MM.1S (cell line): ENCODE data around the gene ZNF622.

ENCODE experiments used
- DNase-seq: peaks from one replicate; pipeline ENCODE4 v3.0.0-alpha.2; 2015
- H2AFZ ChIP-seq: fragments of 300-600 bp; sonication (generic); 2 replicates; pipeline ENCODE4 v1.6.0; 2016; ENCODE audit warnings: antibody characterized with exemption, low read length
- H3F3A ChIP-seq: fragments of 300-600 bp; sonication (generic); 2 replicates; pipeline ENCODE4 v1.6.1; 2016; ENCODE audit warnings: mild to moderate bottlenecking, antibody characterized with exemption, low read length, moderate library complexity, mixed read lengths; ENCODE audit not compliant: insufficient read depth
- H3K27ac ChIP-seq: fragments of 300-600 bp; sonication (generic); 2 replicates; pipeline ENCODE4 v1.5.1; 2016; ENCODE audit warnings: mild to moderate bottlenecking, low read length
- H3K27me3 ChIP-seq: fragments of 300-600 bp; sonication (generic); replicated peaks from 2 replicates; pipeline ENCODE4 v1.6.0; 2016; ENCODE audit warnings: low read length; ENCODE audit not compliant: insufficient read depth
- H3K36me3 ChIP-seq: fragments of 300-600 bp; sonication (generic); replicated peaks from 2 replicates; pipeline ENCODE4 v1.6.1; 2016; ENCODE audit warnings: mild to moderate bottlenecking, low read length, mixed read lengths; ENCODE audit not compliant: insufficient read depth
- H3K4me1 ChIP-seq: fragments of 300-600 bp; sonication (generic); 2 replicates; pipeline ENCODE4 v1.6.1; 2016; ENCODE audit warnings: low read length, mixed read lengths
- H3K4me2 ChIP-seq: fragments of 300-600 bp; sonication (generic); 2 replicates; pipeline ENCODE4 v1.6.0; 2016; ENCODE audit warnings: low read depth, low read length
- H3K4me3 ChIP-seq: fragments of 300-600 bp; sonication (generic); 2 replicates; pipeline ENCODE4 v1.5.1; 2016; ENCODE audit warnings: low read length, mixed read lengths
- H3K79me2 ChIP-seq: fragments of 300-600 bp; sonication (generic); 2 replicates; pipeline ENCODE4 v1.6.1; 2016; ENCODE audit warnings: mixed run types, low read length, mixed read lengths
- H3K9ac ChIP-seq: fragments of 300-600 bp; sonication (generic); 2 replicates; pipeline ENCODE4 v1.6.1; 2016; ENCODE audit warnings: low read length, mixed read lengths
- H3K9me2 ChIP-seq: fragments of 300-600 bp; sonication (generic); replicated peaks from 2 replicates; pipeline ENCODE4 v1.6.1; 2016; ENCODE audit warnings: mild to moderate bottlenecking, low read length, mixed read lengths; ENCODE audit not compliant: insufficient read depth
- H3K9me3 ChIP-seq: fragments of 300-600 bp; sonication (generic); replicated peaks from 2 replicates; pipeline ENCODE4 v1.6.1; 2016; ENCODE audit warnings: mild to moderate bottlenecking, low read length, mixed read lengths; ENCODE audit not compliant: insufficient read depth
- H4K20me1 ChIP-seq: fragments of 300-600 bp; sonication (generic); 2 replicates; pipeline ENCODE4 v1.6.1; 2016; ENCODE audit warnings: mild to moderate bottlenecking, low read length, moderate library complexity, mixed read lengths; ENCODE audit not compliant: insufficient read depth
- EZH2 ChIP-seq: fragments of 300-600 bp; sonication (generic); optimal IDR thresholded peaks from 2 replicates; pipeline ENCODE3; 2017; ENCODE audit warnings: low read depth, mild to moderate bottlenecking, antibody characterized with exemption, low read length, mixed read lengths
- EZH2phosphoT487 ChIP-seq: fragments of 300-600 bp; sonication (generic); IDR thresholded peaks from 2 replicates; pipeline ENCODE4 v1.6.1; 2018; ENCODE audit warnings: antibody characterized with exemption, low read length
- TF ChIP-seq, protein P1 (sequence below): fragments of 300-600 bp; sonication (generic); IDR thresholded peaks from 2 replicates; pipeline ENCODE4 v1.5.1; 2016; ENCODE audit warnings: antibody characterized with exemption, low read length, mixed read lengths

ZNF622 gene

DNA sequence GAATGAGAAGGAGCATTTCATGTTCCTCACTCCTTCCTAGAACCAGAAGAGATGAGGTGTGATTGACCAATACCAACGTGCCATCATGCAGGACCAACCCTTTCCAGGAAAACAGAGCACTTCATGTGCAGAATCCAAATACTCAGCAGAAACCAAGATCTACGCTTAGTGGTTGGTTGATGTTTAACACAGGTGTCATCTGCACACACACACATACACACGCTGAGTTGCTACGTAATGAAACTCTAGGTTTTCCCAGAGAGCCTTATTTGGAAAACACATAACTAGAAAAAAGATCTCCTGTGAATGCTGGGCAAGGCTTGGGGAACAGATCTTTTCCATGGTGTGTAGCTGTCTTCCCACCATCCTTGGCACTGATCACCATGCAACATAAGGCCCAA, 21.1 kb upstream of the ZNF622 start:
- H3K79me2 ChIP-seq: no peaks in the 10 kb centered on the region
- H3K4me2 ChIP-seq: no peak overlapping the region
- TF ChIP-seq EZH2phosphoT487: no peak
- no peak for TF ChIP-seq EZH2
- TF ChIP-seq, protein P1, sequence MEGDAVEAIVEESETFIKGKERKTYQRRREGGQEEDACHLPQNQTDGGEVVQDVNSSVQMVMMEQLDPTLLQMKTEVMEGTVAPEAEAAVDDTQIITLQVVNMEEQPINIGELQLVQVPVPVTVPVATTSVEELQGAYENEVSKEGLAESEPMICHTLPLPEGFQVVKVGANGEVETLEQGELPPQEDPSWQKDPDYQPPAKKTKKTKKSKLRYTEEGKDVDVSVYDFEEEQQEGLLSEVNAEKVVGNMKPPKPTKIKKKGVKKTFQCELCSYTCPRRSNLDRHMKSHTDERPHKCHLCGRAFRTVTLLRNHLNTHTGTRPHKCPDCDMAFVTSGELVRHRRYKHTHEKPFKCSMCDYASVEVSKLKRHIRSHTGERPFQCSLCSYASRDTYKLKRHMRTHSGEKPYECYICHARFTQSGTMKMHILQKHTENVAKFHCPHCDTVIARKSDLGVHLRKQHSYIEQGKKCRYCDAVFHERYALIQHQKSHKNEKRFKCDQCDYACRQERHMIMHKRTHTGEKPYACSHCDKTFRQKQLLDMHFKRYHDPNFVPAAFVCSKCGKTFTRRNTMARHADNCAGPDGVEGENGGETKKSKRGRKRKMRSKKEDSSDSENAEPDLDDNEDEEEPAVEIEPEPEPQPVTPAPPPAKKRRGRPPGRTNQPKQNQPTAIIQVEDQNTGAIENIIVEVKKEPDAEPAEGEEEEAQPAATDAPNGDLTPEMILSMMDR: no peak

DNA sequence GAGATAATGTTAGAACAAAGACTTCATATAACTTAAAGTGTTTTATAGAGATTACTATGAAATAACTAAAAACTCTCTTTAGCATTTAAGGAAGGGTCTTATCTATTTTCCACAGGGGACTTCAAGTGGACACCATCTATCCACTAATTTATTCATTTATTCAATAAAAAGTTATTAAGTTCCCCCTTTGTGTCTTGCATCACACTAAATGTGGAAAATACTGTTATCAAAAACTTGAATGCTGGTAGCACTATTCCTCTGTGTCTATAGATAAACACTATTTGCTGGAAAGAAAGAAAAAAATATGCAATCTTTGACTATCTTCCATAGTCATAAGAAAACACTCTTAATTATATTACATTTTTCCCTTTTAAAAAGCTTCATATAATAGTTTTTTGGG, 20.1 kb upstream of the ZNF622 start:
- Histone ChIP-seq H3K9ac (no peak overlapping the region), H3K4me2 (no peak overlapping the region), H3K36me3 (no peaks in the 10 kb centered on the region), H3F3A (no peaks in the 10 kb centered on the region), H3K27ac (no peak overlapping the region), H4K20me1 (no peaks in the 10 kb centered on the region), H3K9me2 (no peaks in the 10 kb centered on the region), H3K9me3 (no peaks in the 10 kb centered on the region), H3K79me2 (no peaks in the 10 kb centered on the region), H3K4me3 (no peak overlapping the region), H2AFZ (no peak overlapping the region), H3K27me3 (no peaks in the 10 kb centered on the region), H3K4me1 (no peaks in the 10 kb centered on the region)
- TF ChIP-seq EZH2phosphoT487 (no peak), EZH2 (no peak)
- TF ChIP-seq, protein P1: no peak
- DNase-seq: no peak

More for the DNA sequence above, 21.1 kb upstream of the ZNF622 start:
- Histone ChIP-seq H3K27me3 (no peaks in the 10 kb centered on the region), H2AFZ (no peak overlapping the region), H4K20me1 (no peaks in the 10 kb centered on the region), H3K27ac (no peak overlapping the region), H3K9me2 (no peaks in the 10 kb centered on the region), H3K9ac (no peak overlapping the region), H3K4me1 (no peaks in the 10 kb centered on the region), H3K9me3 (no peaks in the 10 kb centered on the region), H3K36me3 (no peaks in the 10 kb centered on the region), H3F3A (no peaks in the 10 kb centered on the region), H3K4me3 (no peak overlapping the region)
- DNase-seq: no peak

DNA sequence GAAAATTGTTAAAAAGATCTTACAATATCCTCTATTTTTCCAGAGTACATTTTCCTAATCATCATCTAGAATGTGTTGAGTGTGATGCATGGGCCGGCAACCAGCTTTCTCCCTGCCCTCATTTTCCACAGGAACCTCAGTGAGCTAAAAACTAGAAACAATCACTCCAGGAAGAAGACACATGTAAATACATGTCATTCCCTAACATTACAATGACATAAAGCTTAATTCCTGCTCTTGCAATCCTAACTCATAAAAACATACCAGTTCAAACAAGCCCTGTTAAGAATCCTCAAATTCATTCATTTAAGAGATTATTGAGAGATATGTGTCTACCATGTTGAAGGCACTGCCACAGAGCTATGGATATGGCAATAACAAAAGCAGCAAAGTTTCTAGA, 18.5 kb upstream of the ZNF622 start:
- Histone ChIP-seq H3K27me3 (no peaks in the 10 kb centered on the region), H4K20me1 (no peaks in the 10 kb centered on the region), H2AFZ (no peak overlapping the region)

More for the DNA sequence above, 18.5 kb upstream of the ZNF622 start:
- H3K9me2 ChIP-seq: no peaks in the 10 kb centered on the region
- H3K4me2 ChIP-seq: no peak overlapping the region
- TF ChIP-seq, protein P1: no peak
- TF ChIP-seq EZH2: no peak
- no peak for TF ChIP-seq EZH2phosphoT487
- no peak overlapping the region for H3K27ac ChIP-seq
- no peak for DNase-seq
- no peaks in the 10 kb centered on the region for H3K4me1 ChIP-seq
- H3K36me3 ChIP-seq: no peaks in the 10 kb centered on the region
- H3K4me3 ChIP-seq: no peak overlapping the region
- H3K79me2 ChIP-seq: no peaks in the 10 kb centered on the region
- no peaks in the 10 kb centered on the region for H3F3A ChIP-seq
- H3K9ac ChIP-seq: no peak overlapping the region
- no peaks in the 10 kb centered on the region for H3K9me3 ChIP-seq
